ENCODE data around the gene WDR86. TPM values are rescaled to one million over a fixed set of nuclear protein-coding genes. Genes with fewer than 3 reads are reported as not detected.

WDR86 gene
- total RNA-seq, 1 donor from 2014 or later = 82.9 TPM

GRCh38 chr7:151438864-151439601, 29.2 kb upstream of the WDR86 start:
- no peaks in the 10 kb centered on the region for H3K9me3 Mint-ChIP-seq (ENCODE audit: low read depth)
- TF ChIP-seq CTCF (IDR thresholded peaks at IDR 0.05; ENCODE audit: unreplicated experiment) = no peak
- H3K27ac Mint-ChIP-seq = no peak overlapping the region
- H3K27me3 Mint-ChIP-seq = peaks cover 24% of the 10 kb centered on the region
- peaks cover 3% of the 10 kb centered on the region for H3K4me1 Mint-ChIP-seq (ENCODE audit: low read depth)
- peak overlapping the region; percentile 61 for H3K4me3 Mint-ChIP-seq (ENCODE audit: low read depth)
- no peak for DNase-seq (ENCODE audit: low spot score, unreplicated experiment)
- no peaks in the 10 kb centered on the region for H3K36me3 Mint-ChIP-seq (ENCODE audit: insufficient read depth)

GRCh38 chr7:151437866-151438516, 28.2 kb upstream of the WDR86 start:
- Mint-ChIP-seq H3K36me3 (ENCODE audit: insufficient read depth) (no peaks in the 10 kb centered on the region), H3K4me3 (ENCODE audit: low read depth) (no peak overlapping the region), H3K27ac (no peak overlapping the region), H3K9me3 (ENCODE audit: low read depth) (no peaks in the 10 kb centered on the region), H3K4me1 (ENCODE audit: low read depth) (peaks cover 3% of the 10 kb centered on the region), H3K27me3 (peaks cover 22% of the 10 kb centered on the region)
- no peak for TF ChIP-seq CTCF (IDR thresholded peaks at IDR 0.05; ENCODE audit: unreplicated experiment)
- no peak for DNase-seq (ENCODE audit: low spot score, unreplicated experiment)

GRCh38 chr7:151437159-151437553, 27.3 kb upstream of the WDR86 start:
- Mint-ChIP-seq H3K27ac (no peak overlapping the region), H3K27me3 (peaks cover 19% of the 10 kb centered on the region), H3K9me3 (ENCODE audit: low read depth) (no peaks in the 10 kb centered on the region)

GRCh38 chr7:151436446-151437158, 26.8 kb upstream of the WDR86 start:
- no peaks in the 10 kb centered on the region for H3K36me3 Mint-ChIP-seq (ENCODE audit: insufficient read depth)
- no peak overlapping the region for H3K4me3 Mint-ChIP-seq (ENCODE audit: low read depth)
- TF ChIP-seq CTCF (IDR thresholded peaks at IDR 0.05; ENCODE audit: unreplicated experiment) = no peak
- no peaks in the 10 kb centered on the region for H3K9me3 Mint-ChIP-seq (ENCODE audit: low read depth)
- H3K27me3 Mint-ChIP-seq = peaks cover 15% of the 10 kb centered on the region
- peak overlapping the region; percentile 22 for H3K27ac Mint-ChIP-seq
- DNase-seq (ENCODE audit: low spot score, unreplicated experiment) = no peak
- H3K4me1 Mint-ChIP-seq (ENCODE audit: low read depth) = peaks cover 3% of the 10 kb centered on the region

More at GRCh38 chr7:151437159-151437553, 27.3 kb upstream of the WDR86 start:
- Mint-ChIP-seq H3K4me1 (ENCODE audit: low read depth) (peaks cover 3% of the 10 kb centered on the region), H3K4me3 (ENCODE audit: low read depth) (no peak overlapping the region), H3K36me3 (ENCODE audit: insufficient read depth) (no peaks in the 10 kb centered on the region)
- no peak for TF ChIP-seq CTCF (IDR thresholded peaks at IDR 0.05; ENCODE audit: unreplicated experiment)
- no peak for DNase-seq (ENCODE audit: low spot score, unreplicated experiment)

- H3K4me3 Mint-ChIP-seq (ENCODE audit: low read depth) = no peak overlapping the region
- no peaks in the 10 kb centered on the region for H3K36me3 Mint-ChIP-seq (ENCODE audit: insufficient read depth)
- peaks cover 11% of the 10 kb centered on the region for H3K27me3 Mint-ChIP-seq
- TF ChIP-seq CTCF (IDR thresholded peaks at IDR 0.05; ENCODE audit: unreplicated experiment) = no peak
- DNase-seq (ENCODE audit: low spot score, unreplicated experiment) = no peak
- H3K4me1 Mint-ChIP-seq (ENCODE audit: low read depth) = no peaks in the 10 kb centered on the region
- no peak overlapping the region for H3K27ac Mint-ChIP-seq
- H3K9me3 Mint-ChIP-seq (ENCODE audit: low read depth) = no peaks in the 10 kb centered on the region
Measured at GRCh38 chr7:151435971-151436370, 26.1 kb upstream of the WDR86 start.
